GM23248 (cell line): ENCODE measurements around the gene PEPD. TPM values are rescaled to one million over a fixed set of nuclear protein-coding genes. Genes with fewer than 3 reads are reported as not detected.

ENCODE experiments used
- DNase-seq: peaks from one replicate; pipeline ENCODE4 v3.0.0-alpha.2; 2015
- H2AFZ ChIP-seq: fragments of 200-600 bp; sonication (generic); 2 replicates; pipeline ENCODE4 v1.6.1; 2016; ENCODE audit warnings: antibody characterized with exemption
- H3F3A ChIP-seq: fragments of 200-600 bp; sonication (generic); 2 replicates; pipeline ENCODE4 v1.6.1; 2016; ENCODE audit warnings: mild to moderate bottlenecking, antibody characterized with exemption, mixed run types; ENCODE audit not compliant: insufficient read depth
- H3K27ac ChIP-seq: fragments of 200-600 bp; sonication (generic); 2 replicates; pipeline ENCODE4 v1.5.1; 2016; ENCODE audit warnings: mild to moderate bottlenecking
- H3K27me3 ChIP-seq: fragments of 200-600 bp; sonication (generic); replicated peaks from 2 replicates; pipeline ENCODE4 v1.6.1; 2016; ENCODE audit warnings: mild to moderate bottlenecking; ENCODE audit not compliant: insufficient read depth
- H3K36me3 ChIP-seq: fragments of 200-600 bp; sonication (generic); 2 replicates; pipeline ENCODE4 v1.6.1; 2016; ENCODE audit warnings: low read depth, mild to moderate bottlenecking
- H3K4me1 ChIP-seq: fragments of 200-600 bp; sonication (generic); 2 replicates; pipeline ENCODE4 v1.6.1; 2016; ENCODE audit warnings: mild to moderate bottlenecking; ENCODE audit not compliant: insufficient read depth
- H3K4me2 ChIP-seq: fragments of 200-600 bp; sonication (generic); one replicate; pipeline ENCODE4 v1.6.1; 2016; ENCODE audit warnings: mild to moderate bottlenecking; ENCODE audit not compliant: unreplicated experiment
- H3K4me3 ChIP-seq: fragments of 200-600 bp; sonication (generic); 2 replicates; pipeline ENCODE4 v1.5.1; 2016; ENCODE audit warnings: mild to moderate bottlenecking
- H3K79me2 ChIP-seq: fragments of 200-600 bp; sonication (generic); 2 replicates; pipeline ENCODE4 v1.6.1; 2016; ENCODE audit warnings: mild to moderate bottlenecking; ENCODE audit not compliant: insufficient read depth
- H3K9ac ChIP-seq: fragments of 200-600 bp; sonication (generic); 2 replicates; pipeline ENCODE4 v1.6.1; 2016; ENCODE audit warnings: mild to moderate bottlenecking
- H3K9me2 ChIP-seq: fragments of 200-600 bp; sonication (generic); 2 replicates; pipeline ENCODE4 v1.6.1; 2016; ENCODE audit warnings: mixed run types, mild to moderate bottlenecking, moderate library complexity; ENCODE audit not compliant: insufficient read depth
- H3K9me3 ChIP-seq: fragments of 200-600 bp; sonication (generic); one replicate; pipeline ENCODE4 v1.6.1; 2017; ENCODE audit warnings: low read depth
- H4K20me1 ChIP-seq: fragments of 200-600 bp; sonication (generic); 2 replicates; pipeline ENCODE4 v1.6.0; 2016; ENCODE audit not compliant: insufficient read depth
- EZH2 ChIP-seq: fragments of 200-600 bp; sonication (generic); IDR thresholded peaks from 2 replicates; pipeline ENCODE4 v1.6.1; 2018; ENCODE audit warnings: antibody characterized with exemption, mild to moderate bottlenecking; ENCODE audit not compliant: insufficient read depth, poor library complexity, severe bottlenecking
- EZH2phosphoT487 ChIP-seq: fragments of 200-600 bp; sonication (generic); IDR thresholded peaks from 2 replicates; pipeline ENCODE4 v1.6.1; 2018; ENCODE audit warnings: antibody characterized with exemption, moderate library complexity, mild to moderate bottlenecking, low read depth; ENCODE audit not compliant: insufficient read depth
- WGBS, 2 experiments: methylation state at CpG; one replicate each; pipeline ENCODE4 v1.1.6; 2015 to 2017; ENCODE audit warnings: low lambda C conversion rate in 2 of 2, low coverage in 1 of 2; ENCODE audit errors: missing lambda C conversion rate in 2 of 2; 5-methylcytosine and 5-hydroxymethylcytosine counted together
- in situ Hi-C: fragments of 300-500 bp; cut with MboI; formaldehyde crosslinking; loops from 2 replicates; pipeline ENCODE4 v1.15.0; 2020
- polyA plus RNA-seq: library from polyadenylated mRNA; unstranded; fragments of >200 nt; fragmentation: Nextera tagmentation; extraction: Ambion mirVana; gene quantifications from 2 replicates; pipeline ENCODE4 v1.2.1, GENCODE V29; 2016
- total RNA-seq: library from RNA; depleted of rRNA; stranded (reverse); fragments of >200 nt; shearing (Covaris generic); gene quantifications from 2 replicates; pipeline ENCODE4 v1.2.3, GENCODE V29; 2014

The PEPD gene
- total and polyA plus RNA-seq, 2 experiments from 2014 or later = 54.8 to 86.5 TPM

DNA sequence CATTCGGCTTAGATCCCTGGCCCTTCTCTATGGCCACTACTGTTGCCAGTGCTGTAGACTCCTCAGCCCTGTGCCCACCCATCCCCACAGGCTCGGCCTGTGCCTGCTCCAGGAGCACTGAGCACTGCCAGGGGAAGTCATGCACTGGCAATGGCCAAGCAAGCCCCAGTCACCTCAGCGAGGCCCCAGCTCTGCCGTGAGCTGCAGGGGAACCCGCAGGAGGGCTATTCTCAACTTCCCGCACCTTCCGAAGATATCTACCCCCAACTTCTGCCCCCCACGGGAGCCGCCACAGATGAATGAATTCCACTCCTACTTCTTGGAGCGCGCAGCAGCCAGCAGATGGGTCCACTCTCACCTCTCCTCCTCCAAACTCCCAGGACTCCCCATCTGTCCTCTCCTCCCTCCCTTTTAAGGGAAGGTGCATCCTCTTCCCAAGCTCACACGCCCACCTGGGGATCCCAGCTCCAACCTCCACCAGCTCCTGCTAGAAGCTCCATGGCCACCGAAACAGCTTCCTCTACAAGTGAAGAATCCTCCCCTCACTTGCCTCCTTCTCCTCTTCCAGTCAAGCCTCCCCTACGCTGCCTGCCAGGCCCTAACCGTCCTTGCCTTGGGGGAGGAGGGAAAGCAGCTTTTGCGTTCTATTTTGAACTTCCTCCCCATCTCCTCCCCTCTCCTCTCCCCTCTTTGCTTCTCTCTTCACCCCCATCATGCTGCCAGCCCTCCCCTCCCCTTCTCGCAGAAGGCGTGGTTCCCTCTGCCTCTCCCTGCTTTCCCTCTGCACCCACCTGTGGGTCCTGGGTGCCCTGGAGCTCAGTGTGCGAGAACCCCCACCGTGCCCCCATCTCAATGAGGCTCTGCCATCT lies 52.2 kb downstream of the PEPD start:
- H3K9me2 ChIP-seq = no peaks in the 10 kb centered on the region
- no peaks in the 10 kb centered on the region for H3K36me3 ChIP-seq
- H3K4me2 ChIP-seq = no peak overlapping the region
- no peak overlapping the region for H3K9ac ChIP-seq
- DNase-seq = no peak
- no peak overlapping the region for H3K4me3 ChIP-seq
- H3F3A ChIP-seq = peaks cover 23% of the 10 kb centered on the region
- TF ChIP-seq EZH2 = no peak
- no peak overlapping the region for H3K27ac ChIP-seq
- H3K4me1 ChIP-seq = peaks cover 21% of the 10 kb centered on the region
- H3K27me3 ChIP-seq = no peaks in the 10 kb centered on the region
- H4K20me1 ChIP-seq = no peaks in the 10 kb centered on the region
- 97% methylated on average over 14 to 20 of the region's 20 CpGs for WGBS, 2 experiments
- H3K79me2 ChIP-seq = no peaks in the 10 kb centered on the region
- no peak overlapping the region for H2AFZ ChIP-seq
- in situ Hi-C loops = no loop called here
- H3K9me3 ChIP-seq = no peaks in the 10 kb centered on the region

- H3K4me3 ChIP-seq = no peak overlapping the region
- H3K4me2 ChIP-seq = no peak overlapping the region
- peaks cover 21% of the 10 kb centered on the region for H3F3A ChIP-seq
- no peak for DNase-seq
- no peaks in the 10 kb centered on the region for H3K79me2 ChIP-seq
- WGBS, 2 experiments = 81 to 90% methylated on average over 29 to 31 of the region's 31 CpGs
- H3K9ac ChIP-seq = no peak overlapping the region
- in situ Hi-C loops = no loop called here
- H3K27me3 ChIP-seq = no peaks in the 10 kb centered on the region
- no peaks in the 10 kb centered on the region for H3K36me3 ChIP-seq
- H4K20me1 ChIP-seq = no peaks in the 10 kb centered on the region
- TF ChIP-seq EZH2phosphoT487 (no peak), EZH2 (no peak)
- H2AFZ ChIP-seq = no peak overlapping the region
- H3K9me2 ChIP-seq = no peaks in the 10 kb centered on the region
- H3K9me3 ChIP-seq = no peaks in the 10 kb centered on the region
- no peak overlapping the region for H3K27ac ChIP-seq
- H3K4me1 ChIP-seq = peaks cover 16% of the 10 kb centered on the region
Measured at GRCh38 chr19:33468361-33469170, 53.0 kb downstream of the PEPD start.

- Histone ChIP-seq H3K4me2 (no peak overlapping the region), H3K9me3 (no peaks in the 10 kb centered on the region), H3K79me2 (no peaks in the 10 kb centered on the region), H3K4me3 (no peak overlapping the region), H4K20me1 (no peaks in the 10 kb centered on the region), H3F3A (peaks cover 17% of the 10 kb centered on the region), H3K9ac (no peak overlapping the region), H3K9me2 (no peaks in the 10 kb centered on the region), H3K4me1 (peaks cover 12% of the 10 kb centered on the region), H2AFZ (no peak overlapping the region), H3K27me3 (no peaks in the 10 kb centered on the region), H3K36me3 (no peaks in the 10 kb centered on the region), H3K27ac (no peak overlapping the region)
- TF ChIP-seq EZH2 (no peak), EZH2phosphoT487 (no peak)
- in situ Hi-C loops = no loop called here
- 91 to 94% methylated on average over 11 of the region's 11 CpGs for WGBS, 2 experiments
- DNase-seq = no peak
Measured at GRCh38 chr19:33467851-33468250, 53.7 kb downstream of the PEPD start.

GRCh38 chr19:33465834-33466233 lies 55.8 kb downstream of the PEPD start:
- Histone ChIP-seq H3K4me1 (no peaks in the 10 kb centered on the region), H3K9ac (no peak overlapping the region), H3K27ac (no peak overlapping the region), H3K4me3 (no peak overlapping the region), H3K27me3 (no peaks in the 10 kb centered on the region), H3K9me2 (no peaks in the 10 kb centered on the region), H3K9me3 (no peaks in the 10 kb centered on the region), H3F3A (no peaks in the 10 kb centered on the region), H3K36me3 (no peaks in the 10 kb centered on the region), H4K20me1 (no peaks in the 10 kb centered on the region), H2AFZ (no peak overlapping the region), H3K79me2 (no peaks in the 10 kb centered on the region), H3K4me2 (no peak overlapping the region)
- in situ Hi-C loops = no loop called here
- WGBS, 2 experiments = 95 to 100% methylated on average over 1 of the region's 1 CpG
- no peak for DNase-seq
- TF ChIP-seq EZH2 (no peak), EZH2phosphoT487 (no peak)
